ENCODE data around the gene PLEKHM3.

Gene PLEKHM3

GRCh38 chr2:207875473-207876212 is 149.7 kb downstream of the PLEKHM3 start:
- no peaks in the 10 kb centered on the region for H3K36me3 ChIP-seq (ENCODE audit: insufficient read depth, low read length)
- no peaks in the 10 kb centered on the region for H3K9me3 ChIP-seq (ENCODE audit: low read length)
- H3K4me1 ChIP-seq (ENCODE audit: insufficient read depth, low read length) = no peaks in the 10 kb centered on the region
- H3K9ac ChIP-seq (ENCODE audit: low read length) = no peak overlapping the region
- H3K27me3 ChIP-seq (ENCODE audit: control insufficient read depth in 1 of 2, insufficient read depth in 2 of 2, low read length in 2 of 2) = no peaks in the 10 kb centered on the region
- H3K27ac ChIP-seq (ENCODE audit: low read depth, low read length) = no peak overlapping the region
- H3K4me3 ChIP-seq (ENCODE audit: low read depth in 1 of 2, low read length in 2 of 2) = no peak overlapping the region

- no peak overlapping the region for H3K4me3 ChIP-seq (ENCODE audit: low read depth in 1 of 2, low read length in 2 of 2)
- H3K27me3 ChIP-seq (ENCODE audit: control insufficient read depth in 1 of 2, insufficient read depth in 2 of 2, low read length in 2 of 2) = no peaks in the 10 kb centered on the region
- peaks cover 5% of the 10 kb centered on the region for H3K4me1 ChIP-seq (ENCODE audit: insufficient read depth, low read length)
- H3K9me3 ChIP-seq (ENCODE audit: low read length) = no peaks in the 10 kb centered on the region
- H3K36me3 ChIP-seq (ENCODE audit: insufficient read depth, low read length) = no peaks in the 10 kb centered on the region
- no peak overlapping the region for H3K9ac ChIP-seq (ENCODE audit: low read length)
- H3K27ac ChIP-seq (ENCODE audit: low read depth, low read length) = no peak overlapping the region
These were observed 151.5 kb downstream of the PLEKHM3 start for GRCh38 chr2:207873794-207874193.

GRCh38 chr2:207871911-207872310 is 153.4 kb downstream of the PLEKHM3 start:
- H3K27ac ChIP-seq (ENCODE audit: low read depth, low read length) = no peak overlapping the region
- peaks cover 5% of the 10 kb centered on the region for H3K4me1 ChIP-seq (ENCODE audit: insufficient read depth, low read length)
- H3K36me3 ChIP-seq (ENCODE audit: insufficient read depth, low read length) = no peaks in the 10 kb centered on the region
- H3K4me3 ChIP-seq (ENCODE audit: low read depth in 1 of 2, low read length in 2 of 2) = no peak overlapping the region
- H3K9me3 ChIP-seq (ENCODE audit: low read length) = no peaks in the 10 kb centered on the region
- H3K9ac ChIP-seq (ENCODE audit: low read length) = no peak overlapping the region
- no peaks in the 10 kb centered on the region for H3K27me3 ChIP-seq (ENCODE audit: control insufficient read depth in 1 of 2, insufficient read depth in 2 of 2, low read length in 2 of 2)

GRCh38 chr2:207871506-207871905 is 153.8 kb downstream of the PLEKHM3 start:
- H3K36me3 ChIP-seq (ENCODE audit: insufficient read depth, low read length) = no peaks in the 10 kb centered on the region
- H3K27me3 ChIP-seq (ENCODE audit: control insufficient read depth in 1 of 2, insufficient read depth in 2 of 2, low read length in 2 of 2) = no peaks in the 10 kb centered on the region
- H3K9me3 ChIP-seq (ENCODE audit: low read length) = no peaks in the 10 kb centered on the region
- H3K27ac ChIP-seq (ENCODE audit: low read depth, low read length) = no peak overlapping the region
- no peak overlapping the region for H3K4me3 ChIP-seq (ENCODE audit: low read depth in 1 of 2, low read length in 2 of 2)
- H3K9ac ChIP-seq (ENCODE audit: low read length) = no peak overlapping the region
- H3K4me1 ChIP-seq (ENCODE audit: insufficient read depth, low read length) = peaks cover 5% of the 10 kb centered on the region

GRCh38 chr2:207870814-207871213 is 154.5 kb downstream of the PLEKHM3 start:
- H3K27me3 ChIP-seq (ENCODE audit: control insufficient read depth in 1 of 2, insufficient read depth in 2 of 2, low read length in 2 of 2) = no peaks in the 10 kb centered on the region
- H3K27ac ChIP-seq (ENCODE audit: low read depth, low read length) = no peak overlapping the region
- no peaks in the 10 kb centered on the region for H3K9me3 ChIP-seq (ENCODE audit: low read length)
- no peak overlapping the region for H3K4me3 ChIP-seq (ENCODE audit: low read depth in 1 of 2, low read length in 2 of 2)
- peaks cover 5% of the 10 kb centered on the region for H3K4me1 ChIP-seq (ENCODE audit: insufficient read depth, low read length)
- no peak overlapping the region for H3K9ac ChIP-seq (ENCODE audit: low read length)
- H3K36me3 ChIP-seq (ENCODE audit: insufficient read depth, low read length) = no peaks in the 10 kb centered on the region

- peaks cover 5% of the 10 kb centered on the region for H3K4me1 ChIP-seq (ENCODE audit: insufficient read depth, low read length)
- H3K4me3 ChIP-seq (ENCODE audit: low read depth in 1 of 2, low read length in 2 of 2) = no peak overlapping the region
- H3K27me3 ChIP-seq (ENCODE audit: control insufficient read depth in 1 of 2, insufficient read depth in 2 of 2, low read length in 2 of 2) = no peaks in the 10 kb centered on the region
- no peak overlapping the region for H3K27ac ChIP-seq (ENCODE audit: low read depth, low read length)
- H3K36me3 ChIP-seq (ENCODE audit: insufficient read depth, low read length) = no peaks in the 10 kb centered on the region
- H3K9ac ChIP-seq (ENCODE audit: low read length) = no peak overlapping the region
- no peaks in the 10 kb centered on the region for H3K9me3 ChIP-seq (ENCODE audit: low read length)
These were observed 155.2 kb downstream of the PLEKHM3 start for GRCh38 chr2:207869784-207870778.

GRCh38 chr2:207868855-207869596 is 156.3 kb downstream of the PLEKHM3 start:
- no peak overlapping the region for H3K27ac ChIP-seq (ENCODE audit: low read depth, low read length)

GRCh38 chr2:207867905-207868304 is 157.4 kb downstream of the PLEKHM3 start:
- Histone ChIP-seq H3K4me3 (ENCODE audit: low read depth in 1 of 2, low read length in 2 of 2) (no peak overlapping the region), H3K9ac (ENCODE audit: low read length) (no peak overlapping the region), H3K9me3 (ENCODE audit: low read length) (no peaks in the 10 kb centered on the region), H3K36me3 (ENCODE audit: insufficient read depth, low read length) (no peaks in the 10 kb centered on the region), H3K4me1 (ENCODE audit: insufficient read depth, low read length) (peaks cover 5% of the 10 kb centered on the region), H3K27ac (ENCODE audit: low read depth, low read length) (no peak overlapping the region), H3K27me3 (ENCODE audit: control insufficient read depth in 1 of 2, insufficient read depth in 2 of 2, low read length in 2 of 2) (no peaks in the 10 kb centered on the region)

More at GRCh38 chr2:207868855-207869596, 156.3 kb downstream of the PLEKHM3 start:
- Histone ChIP-seq H3K36me3 (ENCODE audit: insufficient read depth, low read length) (no peaks in the 10 kb centered on the region), H3K4me3 (ENCODE audit: low read depth in 1 of 2, low read length in 2 of 2) (no peak overlapping the region), H3K27me3 (ENCODE audit: control insufficient read depth in 1 of 2, insufficient read depth in 2 of 2, low read length in 2 of 2) (no peaks in the 10 kb centered on the region), H3K4me1 (ENCODE audit: insufficient read depth, low read length) (peaks cover 5% of the 10 kb centered on the region), H3K9ac (ENCODE audit: low read length) (no peak overlapping the region), H3K9me3 (ENCODE audit: low read length) (no peaks in the 10 kb centered on the region)

GRCh38 chr2:207867056-207867455 is 158.3 kb downstream of the PLEKHM3 start:
- Histone ChIP-seq H3K27ac (ENCODE audit: low read depth, low read length) (no peak overlapping the region), H3K27me3 (ENCODE audit: control insufficient read depth in 1 of 2, insufficient read depth in 2 of 2, low read length in 2 of 2) (no peaks in the 10 kb centered on the region), H3K9me3 (ENCODE audit: low read length) (no peaks in the 10 kb centered on the region), H3K9ac (ENCODE audit: low read length) (no peak overlapping the region), H3K4me1 (ENCODE audit: insufficient read depth, low read length) (peaks cover 5% of the 10 kb centered on the region), H3K36me3 (ENCODE audit: insufficient read depth, low read length) (no peaks in the 10 kb centered on the region), H3K4me3 (ENCODE audit: low read depth in 1 of 2, low read length in 2 of 2) (no peak overlapping the region)

GRCh38 chr2:207865210-207865609 is 160.1 kb downstream of the PLEKHM3 start:
- no peak overlapping the region for H3K4me3 ChIP-seq (ENCODE audit: low read depth in 1 of 2, low read length in 2 of 2)
- H3K4me1 ChIP-seq (ENCODE audit: insufficient read depth, low read length) = peaks cover 5% of the 10 kb centered on the region
- H3K36me3 ChIP-seq (ENCODE audit: insufficient read depth, low read length) = peaks cover 3% of the 10 kb centered on the region
- no peak overlapping the region for H3K9ac ChIP-seq (ENCODE audit: low read length)
- H3K9me3 ChIP-seq (ENCODE audit: low read length) = no peaks in the 10 kb centered on the region
- no peak overlapping the region for H3K27ac ChIP-seq (ENCODE audit: low read depth, low read length)
- H3K27me3 ChIP-seq (ENCODE audit: control insufficient read depth in 1 of 2, insufficient read depth in 2 of 2, low read length in 2 of 2) = no peaks in the 10 kb centered on the region

GRCh38 chr2:207863345-207863744 is 162.0 kb downstream of the PLEKHM3 start:
- Histone ChIP-seq H3K27me3 (ENCODE audit: control insufficient read depth in 1 of 2, insufficient read depth in 2 of 2, low read length in 2 of 2) (no peaks in the 10 kb centered on the region), H3K4me3 (ENCODE audit: low read depth in 1 of 2, low read length in 2 of 2) (no peak overlapping the region), H3K9me3 (ENCODE audit: low read length) (no peaks in the 10 kb centered on the region), H3K9ac (ENCODE audit: low read length) (no peak overlapping the region), H3K36me3 (ENCODE audit: insufficient read depth, low read length) (peaks cover 3% of the 10 kb centered on the region), H3K4me1 (ENCODE audit: insufficient read depth, low read length) (no peaks in the 10 kb centered on the region), H3K27ac (ENCODE audit: low read depth, low read length) (no peak overlapping the region)

Data from muscle layer of colon (tissue), 2 donors.